Ishikawa (cell line): ENCODE measurements around the gene HJURP.

Experiments
- CEBPB ChIP-seq: IDR thresholded peaks from 2 replicates; pipeline ENCODE4 v1.6.1; 2012
- CREB1 ChIP-seq: IDR thresholded peaks from 2 replicates; pipeline ENCODE4 v1.6.1; 2012; ENCODE audit warnings: low read depth
- EGR1 ChIP-seq: IDR thresholded peaks from 2 replicates; pipeline ENCODE4 v1.6.1; 2012
- EP300 ChIP-seq: IDR thresholded peaks from 2 replicates; pipeline ENCODE4 v1.6.1; 2012; ENCODE audit warnings: borderline replicate concordance
- FOXM1 ChIP-seq: IDR thresholded peaks from 2 replicates; pipeline ENCODE4 v1.6.1; 2012; ENCODE audit warnings: low read depth, borderline replicate concordance
- MAX ChIP-seq: IDR thresholded peaks from 2 replicates; pipeline ENCODE4 v1.6.1; 2012
- NFIC ChIP-seq: IDR thresholded peaks from 2 replicates; pipeline ENCODE4 v1.6.1; 2012
- RAD21 ChIP-seq: IDR thresholded peaks from 2 replicates; pipeline ENCODE4 v1.6.1; 2012; ENCODE audit warnings: low read depth
- REST ChIP-seq: IDR thresholded peaks from 2 replicates; pipeline ENCODE4 v1.6.1; 2012; ENCODE audit warnings: low read depth, mild to moderate bottlenecking
- TAF1 ChIP-seq: IDR thresholded peaks from 2 replicates; pipeline ENCODE4 v1.6.1; 2012; ENCODE audit warnings: low read depth, mild to moderate bottlenecking
- TCF12 ChIP-seq: IDR thresholded peaks from 2 replicates; pipeline ENCODE4 v1.6.1; 2012; ENCODE audit warnings: low read depth
- TEAD4 ChIP-seq: IDR thresholded peaks from 2 replicates; pipeline ENCODE4 v1.6.1; 2012
- YY1 ChIP-seq: IDR thresholded peaks from 2 replicates; pipeline ENCODE4 v1.6.1; 2012; ENCODE audit warnings: low read depth
- ZBTB7A ChIP-seq: IDR thresholded peaks from 2 replicates; pipeline ENCODE4 v1.6.1; 2012; ENCODE audit warnings: low read depth
- TF ChIP-seq, protein P1 (sequence below): IDR thresholded peaks from 2 replicates; pipeline ENCODE4 v1.6.1; 2012

Gene HJURP

DNA sequence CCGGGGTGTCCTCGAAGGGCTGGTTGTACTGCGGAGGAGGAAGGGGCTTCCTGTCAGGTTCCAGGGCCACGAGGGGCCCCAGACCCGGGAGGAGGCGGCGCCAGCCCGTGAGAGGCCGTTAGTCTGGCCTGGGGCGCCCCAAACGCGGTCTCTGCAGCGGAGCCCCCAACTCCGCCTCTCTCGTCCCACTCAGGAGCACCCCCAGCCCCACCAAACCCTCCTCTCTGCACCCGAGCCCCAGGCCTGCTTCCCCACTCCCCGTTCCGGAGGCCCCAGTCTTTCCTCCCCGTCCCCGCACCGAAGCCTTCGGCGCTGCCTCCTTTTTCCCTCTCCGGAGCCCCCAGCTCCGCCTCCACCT lies 473 bp downstream of the HJURP start:
- TF ChIP-seq CEBPB (no peak), TCF12 (no peak), ZBTB7A (no peak), EGR1 (no peak), TAF1 (no peak), YY1 (no peak), MAX (no peak), EP300 (no peak), FOXM1 (no peak), TEAD4 (no peak), CREB1 (no peak), RAD21 (no peak), REST (no peak), NFIC (no peak)
- TF ChIP-seq, protein P1, sequence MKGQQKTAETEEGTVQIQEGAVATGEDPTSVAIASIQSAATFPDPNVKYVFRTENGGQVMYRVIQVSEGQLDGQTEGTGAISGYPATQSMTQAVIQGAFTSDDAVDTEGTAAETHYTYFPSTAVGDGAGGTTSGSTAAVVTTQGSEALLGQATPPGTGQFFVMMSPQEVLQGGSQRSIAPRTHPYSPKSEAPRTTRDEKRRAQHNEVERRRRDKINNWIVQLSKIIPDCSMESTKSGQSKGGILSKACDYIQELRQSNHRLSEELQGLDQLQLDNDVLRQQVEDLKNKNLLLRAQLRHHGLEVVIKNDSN, result no peak

DNA sequence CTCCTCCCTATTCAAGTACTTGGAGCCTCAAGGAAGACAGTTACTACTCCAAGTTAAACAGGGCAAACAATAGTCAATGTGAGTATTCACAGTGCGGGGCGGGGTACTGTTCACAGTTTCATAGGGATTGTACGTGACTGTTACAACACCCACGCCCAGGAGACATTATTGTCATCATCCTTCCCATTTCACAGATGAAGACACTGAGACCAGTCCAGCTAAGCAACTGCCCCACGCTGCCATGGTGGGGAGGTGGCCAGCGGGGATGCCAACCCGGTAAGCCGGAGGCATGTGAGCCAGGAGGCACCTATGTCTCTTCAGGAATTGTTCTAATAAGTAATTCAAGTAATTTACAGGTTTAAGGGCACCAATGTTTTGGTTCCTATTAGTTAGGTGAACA lies 982 bp downstream of the HJURP start:
- TF ChIP-seq, protein P1, result no peak
- TF ChIP-seq EP300, result no peak
- no peak for TF ChIP-seq CEBPB
- TF ChIP-seq YY1, result no peak
- no peak for TF ChIP-seq TCF12
- no peak for TF ChIP-seq RAD21
- TF ChIP-seq CREB1, result no peak
- TF ChIP-seq REST, result no peak
- TF ChIP-seq NFIC, result no peak
- no peak for TF ChIP-seq FOXM1
- no peak for TF ChIP-seq EGR1
- TF ChIP-seq TAF1, result no peak
- TF ChIP-seq TEAD4, result no peak
- TF ChIP-seq MAX, result no peak
- no peak for TF ChIP-seq ZBTB7A

- TF ChIP-seq MAX (no peak), REST (no peak), CREB1 (no peak), EP300 (no peak), TEAD4 (no peak), TAF1 (no peak), CEBPB (no peak), ZBTB7A (no peak), FOXM1 (no peak), YY1 (no peak), EGR1 (no peak), NFIC (no peak), TCF12 (no peak), RAD21 (no peak)
- TF ChIP-seq, protein P1, result no peak
Observed at GRCh38 chr2:233852056-233852455, 2.3 kb downstream of the HJURP start.

- TF ChIP-seq RAD21 (no peak), CREB1 (no peak), TEAD4 (no peak), YY1 (no peak), CEBPB (no peak), FOXM1 (no peak), MAX (no peak), NFIC (no peak), EGR1 (no peak), REST (no peak)
- TF ChIP-seq, protein P1, result no peak
Observed at GRCh38 chr2:233851169-233851568, 3.2 kb downstream of the HJURP start.
